GM06990 (cell line): ENCODE data around the gene SNX22.

Experiments
- DNase-seq: peaks from one replicate; pipeline ENCODE4 v3.0.0-alpha.2; 2011; ENCODE audit not compliant: insufficient read length; ENCODE audit errors: extremely low read depth
- H3K27me3 ChIP-seq: replicated peaks from 2 replicates; pipeline ENCODE4 v1.6.0; 2011; ENCODE audit warnings: low read length; ENCODE audit not compliant: control insufficient read depth, insufficient read depth
- H3K36me3 ChIP-seq: 2 replicates; pipeline ENCODE4 v1.5.1; 2011; ENCODE audit warnings: low read length; ENCODE audit not compliant: control insufficient read depth, insufficient read depth
- H3K4me3 ChIP-seq: replicated peaks from 2 replicates; pipeline ENCODE4 v1.5.1; 2011; ENCODE audit warnings: low read depth, mild to moderate bottlenecking, control low read depth, low read length
- TF ChIP-seq, protein P1 (sequence below): IDR thresholded peaks from 2 replicates; pipeline ENCODE4 v1.5.1; 2011; ENCODE audit warnings: low read length, control low read depth, mild to moderate bottlenecking, inconsistent platforms; ENCODE audit not compliant: insufficient read depth, poor library complexity, severe bottlenecking

The SNX22 gene

DNA sequence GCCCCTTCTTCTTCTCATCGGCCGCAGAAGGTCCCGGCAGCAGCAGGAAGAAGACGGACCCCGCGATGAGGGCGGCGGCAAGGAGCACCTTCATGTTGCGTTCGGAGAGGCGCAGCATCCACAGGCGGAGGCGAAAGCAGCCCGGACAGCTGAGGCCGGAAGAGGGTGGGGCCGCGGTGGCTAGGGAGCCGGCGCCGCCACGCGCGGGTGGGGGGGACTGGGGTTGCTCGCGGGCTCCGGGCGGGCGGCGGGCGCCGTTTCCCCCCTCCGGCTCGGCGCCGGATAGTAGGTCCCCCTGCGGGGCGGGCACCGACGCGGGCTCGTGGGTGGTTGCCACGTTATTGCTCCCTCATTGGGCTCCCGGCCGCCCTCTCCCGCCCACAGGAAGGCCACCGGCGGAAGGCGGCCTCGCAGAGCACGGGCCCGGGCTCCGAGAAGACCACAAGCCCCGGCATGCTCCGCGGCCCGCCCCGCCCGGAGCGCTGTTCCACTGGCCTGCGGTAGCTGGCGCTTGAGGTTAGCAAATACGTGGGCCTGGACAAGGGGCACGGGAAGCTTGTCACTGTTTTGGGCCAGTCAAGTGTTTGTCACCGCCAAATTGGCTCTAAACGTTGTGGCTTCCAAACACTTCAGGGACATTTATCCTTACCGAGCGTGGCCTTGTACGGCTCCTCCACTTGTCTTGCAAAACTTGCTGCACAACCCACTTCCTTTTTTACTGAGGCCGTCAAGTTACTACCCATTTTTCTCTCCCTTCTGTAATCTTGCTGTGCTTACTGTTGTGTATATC, 11.5 kb downstream of the SNX22 start, which contains the start of gene PPIB:
PPIB (minus strand) TSS at position 154 of the 790 bp plus-strand sequence; CDS start at position 118, 36 bp downstream.
- TF ChIP-seq, protein P1, sequence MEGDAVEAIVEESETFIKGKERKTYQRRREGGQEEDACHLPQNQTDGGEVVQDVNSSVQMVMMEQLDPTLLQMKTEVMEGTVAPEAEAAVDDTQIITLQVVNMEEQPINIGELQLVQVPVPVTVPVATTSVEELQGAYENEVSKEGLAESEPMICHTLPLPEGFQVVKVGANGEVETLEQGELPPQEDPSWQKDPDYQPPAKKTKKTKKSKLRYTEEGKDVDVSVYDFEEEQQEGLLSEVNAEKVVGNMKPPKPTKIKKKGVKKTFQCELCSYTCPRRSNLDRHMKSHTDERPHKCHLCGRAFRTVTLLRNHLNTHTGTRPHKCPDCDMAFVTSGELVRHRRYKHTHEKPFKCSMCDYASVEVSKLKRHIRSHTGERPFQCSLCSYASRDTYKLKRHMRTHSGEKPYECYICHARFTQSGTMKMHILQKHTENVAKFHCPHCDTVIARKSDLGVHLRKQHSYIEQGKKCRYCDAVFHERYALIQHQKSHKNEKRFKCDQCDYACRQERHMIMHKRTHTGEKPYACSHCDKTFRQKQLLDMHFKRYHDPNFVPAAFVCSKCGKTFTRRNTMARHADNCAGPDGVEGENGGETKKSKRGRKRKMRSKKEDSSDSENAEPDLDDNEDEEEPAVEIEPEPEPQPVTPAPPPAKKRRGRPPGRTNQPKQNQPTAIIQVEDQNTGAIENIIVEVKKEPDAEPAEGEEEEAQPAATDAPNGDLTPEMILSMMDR = peak; percentile 48
- Histone ChIP-seq H3K27me3 (no peaks in the 10 kb centered on the region), H3K4me3 (peak within 1 kb of the TSS; percentile 97), H3K36me3 (peaks cover 21% of the 10 kb centered on the region)
- DNase-seq = peak; percentile 100

DNA sequence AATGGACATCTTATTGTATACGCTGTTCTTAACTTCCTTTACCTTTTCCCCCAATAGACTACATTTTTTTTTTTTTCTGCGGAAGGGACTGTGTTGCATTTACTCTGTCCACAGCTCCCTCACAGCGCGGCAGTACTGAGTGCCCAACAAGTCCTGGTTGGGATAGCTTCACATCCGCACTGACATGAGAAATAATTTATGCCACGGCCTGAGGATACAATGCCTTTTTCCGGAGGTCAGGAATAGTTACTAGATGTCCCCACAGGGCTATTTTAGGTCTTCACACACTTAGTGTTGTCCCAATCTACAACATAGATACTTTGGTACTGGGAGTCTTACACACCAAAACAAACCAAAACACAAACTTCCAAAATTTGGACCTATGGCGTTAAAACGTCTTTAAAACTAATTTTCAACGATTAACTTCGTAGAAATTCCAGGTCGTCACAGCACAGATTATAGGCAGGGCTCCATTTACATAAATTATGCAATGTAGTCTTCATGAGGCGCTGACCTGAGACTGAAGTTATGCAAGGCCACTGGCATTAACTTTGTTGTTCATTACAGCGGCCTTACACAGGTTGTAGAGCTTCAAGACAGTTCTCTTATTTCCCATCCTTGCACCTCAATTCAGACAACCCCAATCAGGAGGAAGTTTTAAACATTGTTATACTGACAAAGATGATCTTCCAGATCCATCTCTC, 12.3 kb downstream of the SNX22 start:
- TF ChIP-seq, protein P1 = no peak
- H3K27me3 ChIP-seq = no peaks in the 10 kb centered on the region
- peak overlapping the region; percentile 51 for H3K4me3 ChIP-seq
- H3K36me3 ChIP-seq = peaks cover 14% of the 10 kb centered on the region
- DNase-seq = no peak

DNA sequence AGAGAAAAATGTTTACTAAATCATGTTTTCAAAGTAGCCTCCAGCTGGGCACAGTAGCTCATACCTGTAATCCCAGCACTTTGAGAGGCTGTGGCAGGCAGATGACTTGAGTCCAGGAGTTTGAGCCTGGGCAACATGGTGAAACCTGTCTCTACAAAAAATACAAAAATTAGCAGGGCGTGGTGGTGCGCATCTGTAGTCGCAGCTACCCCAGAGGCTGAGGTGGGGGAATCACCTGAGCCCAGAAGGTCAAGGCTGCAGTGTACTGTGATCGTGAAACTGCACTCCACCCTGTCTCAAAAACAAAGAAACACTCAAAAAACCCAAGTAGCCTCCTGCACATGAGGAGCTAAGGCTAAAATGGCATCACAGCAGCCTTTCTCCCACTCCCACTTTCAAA, 12.9 kb downstream of the SNX22 start:
- TF ChIP-seq, protein P1 = no peak

DNA sequence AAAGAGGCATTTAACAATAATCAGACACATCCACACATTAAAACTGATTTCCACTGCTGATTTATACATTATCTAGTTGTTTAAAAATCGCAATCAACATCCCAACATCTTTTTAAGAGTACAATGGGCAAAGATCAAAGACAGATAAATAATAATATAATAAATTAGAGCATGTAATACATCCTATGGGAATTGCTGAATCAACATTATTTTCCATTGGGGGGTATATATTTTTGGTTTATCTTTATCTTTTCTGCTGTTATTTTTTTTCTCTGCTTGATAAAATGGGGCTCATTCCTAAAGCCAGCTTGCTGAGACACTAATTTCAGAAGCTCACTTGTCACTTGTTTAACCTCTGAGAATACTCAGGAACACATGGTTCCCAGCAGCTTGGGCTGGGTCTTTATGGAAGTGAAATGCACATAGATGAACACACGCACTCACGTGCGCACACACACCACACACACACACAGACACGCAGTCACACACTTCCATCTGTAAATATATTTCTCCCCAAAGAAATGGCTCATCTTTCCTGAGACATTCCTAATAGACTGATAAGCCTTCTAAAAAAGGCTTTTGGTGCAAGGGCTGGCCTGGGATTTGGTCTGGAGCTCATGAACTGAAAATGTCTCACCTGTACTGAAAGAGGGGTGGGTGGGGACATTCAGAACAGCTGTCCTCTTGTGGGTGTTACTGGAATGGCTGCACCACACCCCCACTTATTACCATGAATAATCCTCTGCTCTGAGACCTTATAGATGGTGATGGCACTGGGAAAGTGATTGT, 14.8 kb downstream of the SNX22 start:
- no peak for DNase-seq
- no peaks in the 10 kb centered on the region for H3K27me3 ChIP-seq
- TF ChIP-seq, protein P1 = no peak
- H3K4me3 ChIP-seq = no peak overlapping the region
- H3K36me3 ChIP-seq = peaks cover 5% of the 10 kb centered on the region

More for the DNA sequence above, 12.9 kb downstream of the SNX22 start:
- Histone ChIP-seq H3K4me3 (no peak overlapping the region), H3K27me3 (no peaks in the 10 kb centered on the region), H3K36me3 (peaks cover 10% of the 10 kb centered on the region)
- DNase-seq = no peak

DNA sequence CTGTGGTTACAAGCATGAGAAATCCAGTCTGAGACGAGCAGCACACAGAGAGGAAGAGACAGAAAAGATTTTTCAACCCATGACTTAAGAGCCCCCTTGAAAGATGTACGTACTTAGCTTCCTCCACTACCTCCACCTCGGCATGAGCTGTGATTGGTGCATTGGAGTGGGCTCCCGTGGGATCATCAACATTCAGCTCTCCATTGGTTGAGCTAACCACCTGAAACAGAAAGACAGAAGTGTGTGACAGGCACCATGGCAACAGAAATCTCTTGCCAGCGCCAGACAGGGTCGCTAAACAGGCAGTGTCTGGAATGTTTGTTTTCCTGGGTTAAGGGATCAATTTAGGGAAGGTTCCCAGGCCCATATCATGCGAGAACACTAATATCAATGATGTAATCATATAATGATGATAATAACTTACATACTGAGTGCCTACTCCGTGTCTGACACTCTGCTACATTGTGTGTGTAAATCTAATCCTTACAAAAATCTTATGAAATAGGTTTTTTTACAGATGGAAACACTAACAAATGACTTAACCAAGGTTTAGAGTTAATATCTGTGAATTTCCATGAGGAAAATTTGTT, 28.8 kb downstream of the SNX22 start:
- Histone ChIP-seq H3K27me3 (no peaks in the 10 kb centered on the region), H3K4me3 (no peak overlapping the region), H3K36me3 (peaks cover 4% of the 10 kb centered on the region)
- DNase-seq = no peak
- TF ChIP-seq, protein P1 = no peak
